Smooth muscle cell (in vitro differentiated cells): ENCODE data around the gene DROSHA. TPM values are rescaled to one million over a fixed set of nuclear protein-coding genes. Genes with fewer than 3 reads are reported as not detected.
A peak's percentile ranks its signal among the peaks of the same experiment; 100 is the strongest.

ENCODE experiments used
- DNase-seq: peaks from one replicate; lab custom pipeline; 2025; ENCODE audit not compliant: unreplicated experiment; lab: John Stamatoyannopoulos, UW
- H2AFZ ChIP-seq: fragments of 200-600 bp; sonication (generic); 2 replicates; pipeline ENCODE4 v1.6.0; 2016; ENCODE audit warnings: antibody characterized with exemption, low read depth, mild to moderate bottlenecking
- H3F3A ChIP-seq: fragments of 200-600 bp; sonication (generic); 2 replicates; pipeline ENCODE4 v1.6.0; 2017; ENCODE audit warnings: antibody characterized with exemption, low read depth
- H3K27ac ChIP-seq: fragments of 200-600 bp; sonication (generic); 2 replicates; pipeline ENCODE4 v1.5.1; 2016; ENCODE audit warnings: low read depth, mild to moderate bottlenecking
- H3K27me3 ChIP-seq: fragments of 200-600 bp; sonication (generic); 2 replicates; pipeline ENCODE4 v1.6.1; 2016; ENCODE audit warnings: low read depth, mild to moderate bottlenecking
- H3K36me3 ChIP-seq: fragments of 200-600 bp; sonication (generic); 2 replicates; pipeline ENCODE4 v1.5.1; 2016; ENCODE audit warnings: low read depth
- H3K4me1 ChIP-seq: fragments of 200-600 bp; sonication (generic); 2 replicates; pipeline ENCODE4 v1.5.1; 2016; ENCODE audit warnings: low read depth
- H3K4me2 ChIP-seq: fragments of 200-600 bp; sonication (generic); 2 replicates; pipeline ENCODE4 v1.6.0; 2016; ENCODE audit warnings: mild to moderate bottlenecking
- H3K4me3 ChIP-seq: fragments of 200-600 bp; sonication (generic); 2 replicates; pipeline ENCODE4 v1.5.1; 2016; ENCODE audit warnings: mild to moderate bottlenecking
- H3K79me2 ChIP-seq: fragments of 200-600 bp; sonication (generic); 2 replicates; pipeline ENCODE4 v1.6.0; 2016; ENCODE audit warnings: low read depth, mild to moderate bottlenecking
- H3K9ac ChIP-seq: fragments of 200-600 bp; sonication (generic); 2 replicates; pipeline ENCODE4 v1.6.0; 2016; ENCODE audit warnings: low read depth
- H3K9me3 ChIP-seq: fragments of 200-600 bp; sonication (generic); replicated peaks from 2 replicates; pipeline ENCODE4 v1.5.1; 2016; ENCODE audit warnings: low read depth
- H4K20me1 ChIP-seq: fragments of 200-600 bp; sonication (generic); 2 replicates; pipeline ENCODE4 v1.6.0; 2016; ENCODE audit warnings: low read depth
- CTCF ChIP-seq: fragments of 200-600 bp; sonication (generic); IDR thresholded peaks from 2 replicates; pipeline ENCODE4 v1.5.1; 2017; ENCODE audit warnings: borderline replicate concordance, mild to moderate bottlenecking, antibody characterized with exemption; ENCODE audit not compliant: insufficient read depth, poor library complexity, severe bottlenecking
- WGBS: methylation state at CpG from one replicate; pipeline ENCODE4 v1.1.7; 2016; ENCODE audit warnings: low lambda C conversion rate; 5-methylcytosine and 5-hydroxymethylcytosine counted together
- polyA plus RNA-seq: library from polyadenylated mRNA; unstranded; fragments of >200 nt; fragmentation: Nextera tagmentation; extraction: Ambion mirVana; gene quantifications from 2 replicates; pipeline ENCODE4 v1.2.1, GENCODE V29; 2016
- total RNA-seq: library from RNA; depleted of rRNA; stranded (reverse); fragments of >200 nt; gene quantifications from 2 replicates; pipeline ENCODE4 v1.2.3, GENCODE V29; 2014

DROSHA gene
- total and polyA plus RNA-seq, 2 experiments from 2014 or later, result 35.3 to 50.5 TPM

GRCh38 chr5:31404325-31404724 lies 127.6 kb downstream of the DROSHA start:
- Histone ChIP-seq H3K27me3 (no peaks in the 10 kb centered on the region), H3K36me3 (peaks cover 4% of the 10 kb centered on the region)
- whole genome bisulfite sequencing, result 89% methylated on average over 3 of the region's 3 CpGs

GRCh38 chr5:31401691-31402090 lies 130.2 kb downstream of the DROSHA start:
- no peak overlapping the region for H3K4me3 ChIP-seq
- no peaks in the 10 kb centered on the region for H3K9me3 ChIP-seq
- no peaks in the 10 kb centered on the region for H3F3A ChIP-seq
- DNase-seq, result no peak
- no peaks in the 10 kb centered on the region for H3K27me3 ChIP-seq
- H3K36me3 ChIP-seq, result peaks cover 4% of the 10 kb centered on the region
- H3K79me2 ChIP-seq, result no peaks in the 10 kb centered on the region
- H3K4me1 ChIP-seq, result no peaks in the 10 kb centered on the region
- WGBS, result 76% methylated on average over 3 of the region's 3 CpGs
- no peak for TF ChIP-seq CTCF
- no peaks in the 10 kb centered on the region for H4K20me1 ChIP-seq
- H3K27ac ChIP-seq, result no peak overlapping the region
- no peak overlapping the region for H3K9ac ChIP-seq
- H2AFZ ChIP-seq, result no peak overlapping the region
- no peak overlapping the region for H3K4me2 ChIP-seq

More at GRCh38 chr5:31404325-31404724, 127.6 kb downstream of the DROSHA start:
- no peak overlapping the region for H3K27ac ChIP-seq
- H3F3A ChIP-seq, result no peaks in the 10 kb centered on the region
- H3K9ac ChIP-seq, result no peak overlapping the region
- no peak overlapping the region for H2AFZ ChIP-seq
- TF ChIP-seq CTCF, result no peak
- H3K4me3 ChIP-seq, result no peak overlapping the region
- no peaks in the 10 kb centered on the region for H3K4me1 ChIP-seq
- H3K4me2 ChIP-seq, result no peak overlapping the region
- H3K9me3 ChIP-seq, result no peaks in the 10 kb centered on the region
- no peaks in the 10 kb centered on the region for H4K20me1 ChIP-seq
- DNase-seq, result no peak
- H3K79me2 ChIP-seq, result no peaks in the 10 kb centered on the region

- no peak for TF ChIP-seq CTCF
- Histone ChIP-seq H3K4me3 (no peak overlapping the region), H3K79me2 (no peaks in the 10 kb centered on the region), H4K20me1 (no peaks in the 10 kb centered on the region), H3F3A (no peaks in the 10 kb centered on the region), H2AFZ (no peak overlapping the region), H3K36me3 (peaks cover 4% of the 10 kb centered on the region), H3K9ac (no peak overlapping the region), H3K9me3 (no peaks in the 10 kb centered on the region), H3K4me1 (no peaks in the 10 kb centered on the region), H3K27me3 (no peaks in the 10 kb centered on the region), H3K4me2 (peak overlapping the region; percentile 22), H3K27ac (no peak overlapping the region)
- WGBS, result 61% methylated on average over 11 of the region's 11 CpGs
- no peak for DNase-seq
Measured at GRCh38 chr5:31397926-31398557, 133.9 kb downstream of the DROSHA start.
